CD4-positive, alpha-beta T cell (primary cell): ENCODE results near the gene HMGA1. TPM values are rescaled to one million over a fixed set of nuclear protein-coding genes. Genes with fewer than 3 reads are reported as not detected.
"Not testable (repeated sequence)": the region's sequence is repeated elsewhere in the genome, so short reads cannot be mapped to it uniquely, and the experiment has no call there.

ENCODE experiments used
- ATAC-seq: fragments of 200-7000 bp; cut with Tn5 transposase; one replicate; pipeline ENCODE4 v1.10.0; 2022; ENCODE audit warnings: mild to moderate bottlenecking; ENCODE audit not compliant: poor library complexity
- CTCF ChIA-PET: fragments of 350-600 bp; sonication (Branson Sonifier 250); formaldehyde crosslinking; loops from one replicate; lab custom pipeline; 2021; ENCODE audit warnings: antibody characterized with exemption, inconsistent platforms; lab: Charles Lee
- POLR2A ChIA-PET: fragments of 350-600 bp; sonication (Branson Sonifier 250); formaldehyde crosslinking; loops from one replicate; lab custom pipeline; 2021; ENCODE audit warnings: antibody characterized with exemption, inconsistent platforms; lab: Charles Lee
- DNase-seq, 14 experiments: peaks; one replicate each; pipeline ENCODE4 v3.0.0-alpha.2; 2013 to 2020; ENCODE audit warnings: mixed read lengths in 2 of 14
- H3K27ac ChIP-seq, 2 donors: one replicate each; pipeline versions ENCODE4 v1.5.1 to v1.7.0; 2013; ENCODE audit warnings: low read length in 2 of 2, low read depth in 1 of 2, mild to moderate bottlenecking in 1 of 2
- H3K27me3 ChIP-seq, 2 experiments: 1 replicate in 1 of 2; 2 replicates in 1 of 2; pipeline versions ENCODE4 v1.6.1 to v1.7.0; 2013; ENCODE audit warnings: low read length in 2 of 2, control low read depth in 1 of 2, mild to moderate bottlenecking in 1 of 2, moderate library complexity in 1 of 2; ENCODE audit not compliant: insufficient read depth in 2 of 2, control insufficient read depth in 1 of 2
- H3K36me3 ChIP-seq: one replicate; pipeline ENCODE4 v1.6.1; 2013; ENCODE audit warnings: low read length, control low read depth; ENCODE audit not compliant: insufficient read depth
- H3K4me1 ChIP-seq: one replicate; pipeline ENCODE4 v1.6.1; 2013; ENCODE audit warnings: low read length, control low read depth; ENCODE audit not compliant: insufficient read depth
- H3K4me3 ChIP-seq: one replicate; pipeline ENCODE4 v1.5.1; 2013; ENCODE audit warnings: mild to moderate bottlenecking, low read length, moderate library complexity
- H3K9me3 ChIP-seq, 2 experiments: 1 replicate in 1 of 2; 2 replicates in 1 of 2; pipeline versions ENCODE4 v1.6.1 to v1.7.0; 2013; ENCODE audit warnings: low read length in 2 of 2, mild to moderate bottlenecking in 2 of 2, control low read depth in 1 of 2, moderate library complexity in 1 of 2; ENCODE audit not compliant: control insufficient read depth in 1 of 2, insufficient read depth in 1 of 2
- H3K27ac Mint-ChIP-seq: one replicate; pipeline ENCODE4 v1.8.0; 2020; ENCODE audit warnings: mixed read lengths
- H3K27me3 Mint-ChIP-seq: one replicate; pipeline ENCODE4 v1.8.0; 2021; ENCODE audit warnings: mixed read lengths
- H3K36me3 Mint-ChIP-seq: one replicate; pipeline ENCODE4 v1.8.0; 2021; ENCODE audit warnings: low read depth, mixed read lengths
- H3K4me1 Mint-ChIP-seq: one replicate; pipeline ENCODE4 v1.8.0; 2021; ENCODE audit warnings: low read depth, mixed read lengths
- H3K4me3 Mint-ChIP-seq: one replicate; pipeline ENCODE4 v1.8.0; 2020; ENCODE audit warnings: mild to moderate bottlenecking, mixed read lengths
- H3K9me3 Mint-ChIP-seq: one replicate; pipeline ENCODE4 v1.8.0; 2020; ENCODE audit warnings: mixed read lengths
- CTCF ChIP-seq: fragments of 200-600 bp; IDR thresholded peaks from one replicate; pipeline ENCODE4 v1.8.0; 2022; ENCODE audit warnings: antibody characterized with exemption, mild to moderate bottlenecking
- intact Hi-C, 2 experiments: fragments of 100-400 bp; cut with DNase I in 1 of 2; cut with micrococcal nuclease in 1 of 2; formaldehyde crosslinking; loops; one replicate each; pipeline versions ENCODE4 v1.15.1 to v1.9.0; 2023 to 2025; cut with DNase I, micrococcal nuclease
- total RNA-seq, 174 experiments: library from RNA in 2 of 174; stranded (reverse) in 2 of 174; gene quantifications; one replicate each; pipeline ENCODE4 v1.2.3 and lab custom pipeline; 2021 to 2026

Gene HMGA1
- total RNA-seq, 2 experiments from 2014 or later = 102 to 107 TPM

GRCh38 chr6:34249469-34250261 lies 13.0 kb downstream of the HMGA1 start:
- peaks cover 2% of the 10 kb centered on the region for H3K36me3 ChIP-seq
- DNase-seq = no peak
- peak overlapping the region; percentile 96 for H3K4me3 ChIP-seq
- no peaks in the 10 kb centered on the region for H3K27me3 ChIP-seq
- peaks cover 39% of the 10 kb centered on the region for H3K4me1 ChIP-seq
- ChIA-PET CTCF (interaction anchor here (0.6 to 4.1 kb wide), 24 partner anchors 8 to 407 kb away, joined by 3 to 46 read pairs (median 5); partner anchors contain the start of genes HMGA1, NUDT3 and RPS10), POLR2A (interaction anchor here (0.6 to 5.1 kb wide), 16 partner anchors 13 to 462 kb away, joined by 3 to 80 read pairs (median 4); partner anchors contain the start of genes HMGA1 and NUDT3)
- Mint-ChIP-seq H3K36me3 (peaks cover 19% of the 10 kb centered on the region), H3K27me3 (no peaks in the 10 kb centered on the region), H3K9me3 (no peaks in the 10 kb centered on the region), H3K4me1 (peaks cover 28% of the 10 kb centered on the region), H3K27ac (peak overlapping the region; percentile 91), H3K4me3 (peak overlapping the region; percentile 97)
- intact Hi-C loops = loop anchor here (1.0 to 10.0 kb wide), 15 partner anchors 11 to 1405 kb away; partner anchors contain the start of genes NUDT3 (in 2 of the 2), ANKS1A (in 1 of the 2), ILRUN (in 1 of the 2) and LEMD2 (in 1 of the 2)
- no peaks in the 10 kb centered on the region for H3K9me3 ChIP-seq
- ATAC-seq = peak; percentile 15
- peak overlapping the region; percentile 89 to 96 for H3K27ac ChIP-seq
- TF ChIP-seq CTCF = no peak

GRCh38 chr6:34252395-34252794 lies 15.7 kb downstream of the HMGA1 start:
- H3K36me3 Mint-ChIP-seq, ATAC-seq, H3K9me3 ChIP-seq, H3K27ac Mint-ChIP-seq, POLR2A ChIA-PET, H3K27me3 Mint-ChIP-seq, CTCF ChIA-PET, H3K9me3 Mint-ChIP-seq, H3K4me3 ChIP-seq, H3K36me3 ChIP-seq, H3K27ac ChIP-seq, H3K27me3 ChIP-seq, DNase-seq: not testable (repeated sequence)
- Mint-ChIP-seq H3K4me1 (peaks cover 20% of the 10 kb centered on the region), H3K4me3 (peak overlapping the region; percentile 27)
- intact Hi-C loops = loop anchor here in 1 of 2 experiments (5.0 kb wide), 1 partner anchor 275 kb away; no protein-coding TSS in a partner anchor
- H3K4me1 ChIP-seq = peaks cover 23% of the 10 kb centered on the region

- H3K36me3 Mint-ChIP-seq = no peaks in the 10 kb centered on the region
- intact Hi-C loops = no loop called here
- ATAC-seq (no peak), DNase-seq (no peak)
- Histone ChIP-seq H3K36me3 (no peaks in the 10 kb centered on the region), H3K4me1 (no peaks in the 10 kb centered on the region), H3K4me3 (no peak overlapping the region), H3K27me3 (no peaks in the 10 kb centered on the region), H3K27ac (no peak overlapping the region), H3K9me3 (peaks cover 0 to 10% of the 10 kb centered on the region in 2 experiments)
- TF ChIP-seq CTCF = no peak
- H3K9me3 Mint-ChIP-seq = no peaks in the 10 kb centered on the region
- no peak overlapping the region for H3K27ac Mint-ChIP-seq
- CTCF ChIA-PET = no interaction called here
- POLR2A ChIA-PET = no interaction called here
- no peak overlapping the region for H3K4me3 Mint-ChIP-seq
- no peaks in the 10 kb centered on the region for H3K27me3 Mint-ChIP-seq
- no peaks in the 10 kb centered on the region for H3K4me1 Mint-ChIP-seq
These were observed 22.9 kb downstream of the HMGA1 start for GRCh38 chr6:34259529-34260069.
